ENCODE measurements around the gene GH2.
"Not testable (repeated sequence)": the region's sequence is repeated elsewhere in the genome, so short reads cannot be mapped to it uniquely, and the experiment has no call there.

The GH2 gene

DNA sequence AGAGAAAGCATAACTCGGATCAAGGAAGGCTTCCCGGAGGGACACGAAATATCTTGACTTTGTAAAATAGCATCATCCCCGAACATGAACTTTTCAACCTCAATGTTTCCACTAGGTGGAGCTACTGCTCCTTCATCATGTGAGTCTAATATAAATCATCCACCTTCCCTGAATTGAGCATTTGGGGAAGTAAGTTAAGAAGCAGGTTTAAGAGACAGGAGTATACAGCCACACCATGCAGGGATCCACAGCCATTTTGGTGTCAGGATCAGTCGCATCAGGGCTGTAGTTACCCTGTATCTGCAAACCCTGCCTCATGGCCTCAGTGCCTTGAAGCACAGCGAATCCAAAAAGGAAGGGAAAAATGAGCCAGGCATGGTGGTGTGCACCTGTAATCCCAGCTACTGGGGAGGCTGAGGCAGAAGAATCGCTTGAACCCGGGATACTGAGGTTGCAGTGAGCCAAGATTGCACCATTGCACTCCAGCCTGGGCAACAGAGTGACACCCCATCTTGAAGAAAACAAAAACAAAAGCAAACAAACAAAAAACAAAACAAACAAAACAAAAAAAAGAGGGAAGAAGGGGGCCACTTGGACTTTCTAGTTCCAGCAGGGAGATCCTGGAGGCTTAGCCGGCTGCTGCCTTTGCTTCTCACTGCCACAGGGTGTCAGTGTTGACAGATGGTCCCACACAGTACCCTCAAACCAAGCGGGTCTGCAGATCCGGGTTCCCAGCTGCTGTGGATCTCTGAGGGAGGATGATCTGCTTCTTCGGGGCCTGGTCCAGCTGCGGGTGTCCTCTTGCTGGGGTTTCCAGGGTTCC, 7.5 kb upstream of the GH2 start:
- TF ChIP-seq CTCF (IDR thresholded peaks at IDR 0.05; ENCODE audit: borderline replicate concordance, control extremely low read depth, extremely low read depth, insufficient read depth, missing control alignments), result peak; percentile 43
- DNase-seq (ENCODE audit: low spot score); in situ Hi-C loops (cut with MboI; ENCODE audit: low sequenced_read_pairs, unreplicated experiment): not testable (repeated sequence)

GRCh38 chr17:63885119-63885518, 3.4 kb upstream of the GH2 start:
- in situ Hi-C loops (cut with MboI; ENCODE audit: low sequenced_read_pairs, unreplicated experiment); DNase-seq (ENCODE audit: low spot score): not testable (repeated sequence)

DNA sequence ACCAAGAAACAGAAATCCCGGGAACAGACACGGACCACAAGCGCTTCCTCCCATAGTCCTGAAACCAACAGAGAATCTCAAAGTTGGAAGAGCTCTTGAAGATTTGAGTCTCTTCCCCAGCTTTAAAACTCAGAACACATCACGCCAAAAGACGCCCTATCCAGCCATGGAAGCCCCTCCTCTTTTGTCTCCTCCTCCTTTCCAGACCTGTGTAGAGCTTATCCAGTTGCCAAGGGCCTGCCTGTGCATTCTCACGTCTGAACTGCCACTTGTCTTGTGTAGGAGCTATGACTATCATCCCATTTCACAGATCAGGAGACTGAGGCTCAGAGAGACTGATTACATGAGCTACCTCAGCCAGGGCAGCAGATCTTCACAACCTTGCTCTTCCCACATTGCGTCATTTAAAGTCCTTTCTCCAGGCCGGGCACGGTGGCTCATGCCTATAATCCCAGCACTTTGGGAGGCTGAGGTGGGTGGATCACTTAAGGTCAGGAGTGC, 932 bp upstream of the GH2 start:
- DNase-seq (ENCODE audit: low spot score); in situ Hi-C loops (cut with MboI; ENCODE audit: low sequenced_read_pairs, unreplicated experiment): not testable (repeated sequence)

DNA sequence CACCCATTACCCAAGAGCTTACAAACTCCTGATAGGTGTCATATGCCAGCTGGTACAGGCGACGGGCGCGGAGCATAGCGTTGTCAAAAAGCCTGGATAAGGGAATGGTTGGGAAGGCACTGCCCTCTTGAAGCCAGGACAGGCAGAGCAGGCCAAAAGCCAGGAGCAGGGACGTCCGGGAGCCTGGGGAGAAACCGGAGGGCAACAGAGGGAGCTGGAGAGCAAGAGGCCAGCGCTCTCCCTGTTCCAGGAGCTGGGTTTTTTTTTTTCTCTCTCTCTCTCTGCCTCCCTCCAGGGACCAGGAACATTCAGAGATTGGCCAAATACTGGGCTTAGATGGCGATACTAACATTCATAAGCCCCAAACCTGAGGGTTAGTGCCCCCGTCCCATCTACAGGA, 407 bp downstream of the GH2 start:
- DNase-seq (ENCODE audit: low spot score); in situ Hi-C loops (cut with MboI; ENCODE audit: low sequenced_read_pairs, unreplicated experiment): not testable (repeated sequence)

DNA sequence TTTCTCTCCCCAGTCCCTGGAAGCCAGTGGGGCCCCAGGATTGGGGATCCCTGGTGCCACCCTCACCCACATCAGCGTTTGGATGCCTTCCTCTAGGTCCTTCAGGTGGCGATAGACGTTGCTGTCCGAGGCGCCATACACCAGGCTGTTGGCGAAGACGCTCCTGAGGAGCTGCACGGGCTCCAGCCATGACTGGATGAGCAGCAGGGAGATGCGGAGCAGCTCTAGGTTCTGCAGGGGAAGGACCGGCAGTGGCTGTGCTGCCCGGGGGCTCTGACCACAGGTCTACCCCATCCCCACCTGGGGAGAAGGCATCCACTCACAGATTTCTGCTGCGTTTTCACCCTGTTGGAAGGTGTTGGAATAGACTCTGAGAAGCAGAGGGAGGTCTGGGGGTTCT, 1.0 kb downstream of the GH2 start:
- no peak for DNase-seq (ENCODE audit: low spot score)
- no peak for TF ChIP-seq CTCF (IDR thresholded peaks at IDR 0.05; ENCODE audit: borderline replicate concordance, control extremely low read depth, extremely low read depth, insufficient read depth, missing control alignments)
- in situ Hi-C loops (cut with MboI; ENCODE audit: low sequenced_read_pairs, unreplicated experiment), result no loop called here

DNA sequence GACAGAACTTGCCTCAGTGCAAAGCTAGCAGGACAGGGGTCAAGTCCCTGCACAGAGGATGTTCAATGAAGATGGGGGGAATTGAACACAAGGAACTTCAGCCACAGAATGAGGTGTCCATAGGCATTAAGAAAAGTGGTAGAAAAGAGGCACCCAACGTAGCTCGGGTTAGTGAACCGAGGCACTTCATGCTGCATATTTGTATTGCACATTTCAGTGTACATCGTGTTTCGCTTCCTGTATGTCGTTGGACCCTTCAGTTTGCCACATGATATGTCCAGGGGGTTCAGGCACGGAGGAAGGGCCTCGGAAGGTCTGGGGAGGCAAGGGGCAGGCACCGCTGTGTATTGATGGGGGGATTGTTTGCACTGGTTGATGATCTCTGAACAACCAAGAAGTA, 3.3 kb downstream of the GH2 start:
- DNase-seq (ENCODE audit: low spot score); in situ Hi-C loops (cut with MboI; ENCODE audit: low sequenced_read_pairs, unreplicated experiment): not testable (repeated sequence)

GRCh38 chr17:63874693-63875092, 7.1 kb downstream of the GH2 start:
- DNase-seq (ENCODE audit: low spot score); in situ Hi-C loops (cut with MboI; ENCODE audit: low sequenced_read_pairs, unreplicated experiment): not testable (repeated sequence)

DNA sequence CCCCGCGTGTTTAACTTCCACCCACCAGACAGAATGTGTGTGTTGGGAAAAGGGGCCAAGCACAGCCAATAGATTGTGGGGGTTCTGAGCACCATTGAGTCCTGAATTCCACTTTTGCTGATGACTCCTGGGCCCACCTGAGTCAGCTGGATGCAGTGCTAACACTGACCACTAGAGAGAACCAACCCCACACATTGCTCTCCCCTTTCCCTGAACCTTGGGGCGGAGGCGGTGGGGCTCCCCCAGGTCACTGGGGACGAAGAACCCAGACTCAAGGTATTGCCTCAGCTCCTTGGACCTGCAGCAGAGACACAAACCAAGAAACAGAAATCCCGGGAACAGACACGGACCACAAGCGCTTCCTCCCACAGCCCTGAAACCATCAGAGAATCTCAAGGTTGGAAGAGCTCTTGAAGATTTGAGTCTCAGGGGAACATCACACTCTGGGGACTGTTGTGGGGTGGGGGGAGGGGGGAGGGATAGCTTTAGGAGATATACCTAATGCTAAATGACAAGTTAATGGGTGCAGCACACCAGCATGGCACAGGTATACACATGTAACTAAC, 7.6 kb downstream of the GH2 start:
- DNase-seq (ENCODE audit: low spot score); in situ Hi-C loops (cut with MboI; ENCODE audit: low sequenced_read_pairs, unreplicated experiment): not testable (repeated sequence)

DNA sequence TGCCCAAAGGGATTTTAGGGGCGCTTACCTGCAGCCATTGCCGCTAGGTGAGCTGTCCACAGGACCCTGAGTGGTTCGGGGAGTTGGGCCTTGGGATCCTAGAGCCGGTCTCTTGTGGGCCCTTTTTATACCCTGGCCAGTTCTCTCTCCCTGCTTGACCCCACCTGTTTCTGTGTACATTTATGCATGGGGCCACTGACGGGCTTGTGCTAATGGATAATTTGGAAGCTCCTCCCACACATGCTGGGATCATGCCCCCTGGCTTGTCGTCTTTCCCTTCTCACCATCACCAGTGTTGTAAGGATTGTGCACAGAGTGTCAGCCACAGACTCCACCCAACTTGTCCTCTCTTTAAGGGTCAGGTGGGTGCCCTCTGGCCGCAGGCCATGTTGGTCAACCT, 8.2 kb downstream of the GH2 start, which contains the start of gene CSH2:
CSH2 (minus strand) TSS at position 101 of the 400 bp plus-strand sequence; CDS start at position 38, 63 bp downstream.
- in situ Hi-C loops (cut with MboI; ENCODE audit: low sequenced_read_pairs, unreplicated experiment), result not testable (repeated sequence)

DNA sequence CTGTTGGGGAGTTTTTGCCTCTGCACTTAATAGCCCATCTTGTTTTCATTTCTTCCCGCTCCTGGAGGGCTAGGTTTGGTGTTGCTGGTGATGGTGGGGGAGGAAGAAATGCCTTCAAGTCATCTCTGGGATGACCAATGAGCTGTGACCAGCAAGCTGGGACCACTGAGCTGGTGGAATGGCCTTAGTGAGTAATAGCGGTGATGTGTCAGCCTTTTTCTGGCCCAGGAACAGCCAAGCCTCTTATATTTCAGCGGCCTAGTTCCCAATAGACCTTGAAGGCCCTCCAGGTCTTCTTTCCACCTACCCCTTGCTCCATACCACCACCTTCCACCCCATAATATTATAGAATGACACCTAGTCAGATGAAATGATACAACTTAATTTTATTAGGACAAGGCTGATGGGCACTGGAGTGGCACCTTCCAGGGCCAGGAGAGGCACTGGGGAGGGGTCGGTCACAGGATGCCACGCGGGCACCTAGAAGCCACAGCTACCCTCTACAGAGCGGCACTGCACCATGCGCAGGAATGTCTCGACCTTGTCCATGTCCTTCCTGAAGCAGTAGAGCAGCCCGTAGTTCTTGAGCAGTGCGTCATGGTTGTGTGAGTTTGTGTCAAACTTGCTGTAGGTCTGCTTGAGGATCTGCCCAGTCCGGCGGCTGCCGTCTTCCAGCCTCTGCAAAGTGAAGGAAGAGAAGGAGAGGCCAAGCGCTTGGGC, 9.9 kb downstream of the GH2 start:
- DNase-seq (ENCODE audit: low spot score); in situ Hi-C loops (cut with MboI; ENCODE audit: low sequenced_read_pairs, unreplicated experiment): not testable (repeated sequence)

More for the DNA sequence above, 8.2 kb downstream of the GH2 start, which contains the start of gene CSH2:
- not testable (repeated sequence) for DNase-seq (ENCODE audit: low spot score)

- in situ Hi-C loops (cut with MboI; ENCODE audit: low sequenced_read_pairs, unreplicated experiment); DNase-seq (ENCODE audit: low spot score): not testable (repeated sequence)
Observed at GRCh38 chr17:63870292-63870665, 11.5 kb downstream of the GH2 start.

DNA sequence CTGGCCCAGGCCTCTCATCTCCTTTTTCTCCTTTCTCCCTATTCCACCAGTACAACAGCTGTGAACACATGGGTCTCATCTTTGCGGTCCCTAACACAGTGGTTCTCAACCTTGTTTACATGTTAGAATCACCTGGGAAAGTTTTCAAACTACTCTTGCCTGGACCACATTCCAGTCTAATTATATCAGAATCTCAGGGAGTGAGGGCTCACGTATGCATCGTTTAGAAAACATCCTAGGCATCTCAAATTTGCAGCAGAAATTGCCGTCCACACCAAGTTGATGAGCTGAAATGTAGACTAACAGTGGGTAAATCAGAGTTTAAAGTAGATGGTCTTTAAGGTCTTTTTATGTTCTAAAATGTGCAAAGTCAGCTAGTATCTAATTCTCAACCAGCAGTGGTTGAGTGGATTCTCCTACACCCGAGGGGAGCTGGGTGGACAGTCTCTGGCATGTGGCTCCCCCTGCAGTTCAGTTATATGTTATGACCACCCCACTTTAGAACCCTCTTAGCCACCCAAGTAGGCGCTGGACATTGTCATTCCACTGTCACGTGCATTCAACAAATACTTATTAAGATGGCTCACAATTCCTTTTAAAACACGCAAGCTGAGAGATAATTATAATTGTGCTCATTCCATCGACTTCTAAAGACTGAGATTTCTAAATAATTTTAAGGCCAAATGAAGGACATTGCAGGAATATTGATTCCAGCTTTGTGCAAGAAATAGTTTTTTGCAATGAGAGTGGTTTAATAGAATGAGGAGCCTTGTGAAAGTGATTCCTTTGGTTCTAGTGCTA, 12.1 kb downstream of the GH2 start:
- in situ Hi-C loops (cut with MboI; ENCODE audit: low sequenced_read_pairs, unreplicated experiment); DNase-seq (ENCODE audit: low spot score): not testable (repeated sequence)

DNA sequence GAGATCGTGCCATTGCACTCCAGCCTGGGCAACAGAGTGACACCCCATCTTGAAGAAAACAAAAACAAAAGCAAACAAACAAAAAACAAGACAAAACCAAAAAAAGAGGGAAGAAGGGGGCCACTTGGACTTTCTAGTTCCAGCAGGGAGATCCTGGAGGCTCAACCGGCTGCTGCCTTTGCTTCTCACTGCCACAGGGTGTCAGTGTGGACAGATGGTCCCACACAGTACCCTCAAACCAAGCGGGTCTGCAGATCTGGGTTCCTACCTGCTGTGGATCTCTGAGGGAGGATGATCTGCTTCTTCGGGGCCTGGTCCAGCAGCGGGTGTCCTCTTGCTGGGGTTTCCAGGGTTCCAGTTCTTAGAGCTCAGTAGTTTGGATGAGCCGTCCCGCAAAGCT, 15.1 kb downstream of the GH2 start:
- DNase-seq (ENCODE audit: low spot score); in situ Hi-C loops (cut with MboI; ENCODE audit: low sequenced_read_pairs, unreplicated experiment): not testable (repeated sequence)

All from GM13976 (cell line).